Stimulated activated naive B cell treated with anti-CD40 and anti-IgM and Interleukin-4, amounts not matched to agents 10 μg/mL and 1 μg/mL and 100 μg/mL, for 72 hours (primary cell): ENCODE results near the gene XPR1.
A peak's percentile ranks its signal among the peaks of the same experiment; 100 is the strongest.

Source experiments
- ATAC-seq, 2 donors: fragments of 150-1000 bp; cut with Tn5 transposase; replicated peaks; 2 replicates each; pipeline ENCODE4 v1.10.0; 2021; ENCODE audit warnings: moderate library complexity in 1 of 2
- DNase-seq: peaks from one replicate; pipeline ENCODE4 v3.0.0; 2021
- H3K27ac Mint-ChIP-seq: one replicate; pipeline ENCODE4 v1.8.0; 2022; ENCODE audit warnings: mild to moderate bottlenecking, mixed read lengths
- H3K27me3 Mint-ChIP-seq, 2 donors: one replicate each; pipeline ENCODE4 v1.8.0; 2022; ENCODE audit warnings: mixed read lengths in 2 of 2
- H3K36me3 Mint-ChIP-seq, 2 donors: one replicate each; pipeline ENCODE4 v1.8.0; 2022; ENCODE audit warnings: mixed read lengths in 2 of 2, mild to moderate bottlenecking in 1 of 2
- H3K4me1 Mint-ChIP-seq, 2 donors: one replicate each; pipeline ENCODE4 v1.8.0; 2022; ENCODE audit warnings: mixed read lengths in 2 of 2, mild to moderate bottlenecking in 1 of 2
- H3K4me3 Mint-ChIP-seq, 2 donors: one replicate each; pipeline ENCODE4 v1.8.0; 2022; ENCODE audit warnings: mild to moderate bottlenecking in 2 of 2, mixed read lengths in 2 of 2, moderate library complexity in 1 of 2
- H3K9me3 Mint-ChIP-seq, 2 donors: one replicate each; pipeline ENCODE4 v1.8.0; 2022; ENCODE audit warnings: mixed read lengths in 2 of 2, mild to moderate bottlenecking in 1 of 2

XPR1 gene

DNA sequence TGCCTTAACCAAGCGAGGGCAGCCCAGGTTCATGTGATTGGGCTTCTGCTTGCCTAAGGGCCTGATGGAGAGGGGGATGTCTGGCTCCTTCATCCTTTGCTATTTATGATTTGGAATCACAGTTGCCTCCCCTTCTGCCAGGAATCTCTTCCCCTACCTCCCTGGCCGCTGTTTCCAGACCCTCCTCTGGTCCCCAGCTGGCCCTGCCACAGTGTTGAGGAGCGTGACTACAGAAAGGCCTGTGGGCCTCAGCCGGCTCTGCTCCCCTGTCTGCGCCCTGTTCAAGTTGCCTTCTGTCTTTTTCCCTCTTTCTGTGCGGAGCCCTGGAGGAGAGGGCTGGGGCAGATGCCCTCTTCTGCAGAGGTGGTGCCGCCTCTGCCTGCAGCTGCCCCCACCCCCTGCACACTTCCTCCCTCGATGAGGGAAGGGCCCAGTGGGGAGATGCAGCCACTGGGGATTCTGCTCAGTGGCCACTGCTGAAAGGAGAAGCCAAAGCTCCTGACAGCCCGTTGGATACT, 287.4 kb downstream of the XPR1 start:
- Mint-ChIP-seq H3K36me3 (no peaks in the 10 kb centered on the region), H3K27me3 (peaks cover 18 to 22% of the 10 kb centered on the region in 2 donors), H3K4me3 (no peak overlapping the region), H3K4me1 (peaks cover 0 to 18% of the 10 kb centered on the region in 2 donors), H3K27ac (peak overlapping the region; percentile 38), H3K9me3 (no peaks in the 10 kb centered on the region)
- DNase-seq (no peak), ATAC-seq (no peak)

- DNase-seq, result no peak
- peaks cover 14 to 22% of the 10 kb centered on the region in 2 donors for H3K27me3 Mint-ChIP-seq
- H3K27ac Mint-ChIP-seq, result no peak overlapping the region
- H3K36me3 Mint-ChIP-seq, result no peaks in the 10 kb centered on the region
- no peak for ATAC-seq
- H3K9me3 Mint-ChIP-seq, result no peaks in the 10 kb centered on the region
- H3K4me1 Mint-ChIP-seq, result peaks cover 3 to 22% of the 10 kb centered on the region in 2 donors
- no peak overlapping the region for H3K4me3 Mint-ChIP-seq
Observed at GRCh38 chr1:180920193-180920592, 288.4 kb downstream of the XPR1 start.

- Mint-ChIP-seq H3K36me3 (no peaks in the 10 kb centered on the region), H3K4me1 (peaks cover 3 to 25% of the 10 kb centered on the region in 2 donors), H3K4me3 (no peak overlapping the region), H3K9me3 (no peaks in the 10 kb centered on the region), H3K27me3 (peaks cover 9 to 18% of the 10 kb centered on the region in 2 donors), H3K27ac (no peak overlapping the region)
- DNase-seq (no peak), ATAC-seq (no peak)
Observed at GRCh38 chr1:180920702-180921101, 288.9 kb downstream of the XPR1 start.

GRCh38 chr1:180921386-180921785, 289.6 kb downstream of the XPR1 start:
- H3K27me3 Mint-ChIP-seq, result peaks cover 8 to 15% of the 10 kb centered on the region in 2 donors
- no peak for DNase-seq
- no peak overlapping the region for H3K27ac Mint-ChIP-seq
- no peaks in the 10 kb centered on the region for H3K9me3 Mint-ChIP-seq
- H3K4me3 Mint-ChIP-seq, result no peak overlapping the region
- no peak for ATAC-seq
- peaks cover 3 to 28% of the 10 kb centered on the region in 2 donors for H3K4me1 Mint-ChIP-seq
- H3K36me3 Mint-ChIP-seq, result no peaks in the 10 kb centered on the region

GRCh38 chr1:180921891-180922630, 290.2 kb downstream of the XPR1 start:
- Mint-ChIP-seq H3K27me3 (peaks cover 5 to 15% of the 10 kb centered on the region in 2 donors), H3K4me1 (peaks cover 8 to 35% of the 10 kb centered on the region in 2 donors), H3K36me3 (no peaks in the 10 kb centered on the region), H3K4me3 (no peak overlapping the region), H3K27ac (no peak overlapping the region), H3K9me3 (no peaks in the 10 kb centered on the region)
- no peak for DNase-seq
- ATAC-seq, result no peak

GRCh38 chr1:180922631-180923015, 290.8 kb downstream of the XPR1 start:
- ATAC-seq (no peak), DNase-seq (no peak)
- Mint-ChIP-seq H3K27me3 (peaks cover 9 to 15% of the 10 kb centered on the region in 2 donors), H3K4me3 (no peak overlapping the region), H3K4me1 (peaks cover 8 to 41% of the 10 kb centered on the region in 2 donors), H3K27ac (no peak overlapping the region), H3K9me3 (no peaks in the 10 kb centered on the region), H3K36me3 (no peaks in the 10 kb centered on the region)

- ATAC-seq (no peak), DNase-seq (no peak)
- Mint-ChIP-seq H3K36me3 (no peaks in the 10 kb centered on the region), H3K4me1 (peaks cover 8 to 44% of the 10 kb centered on the region in 2 donors), H3K27me3 (peaks cover 9 to 15% of the 10 kb centered on the region in 2 donors), H3K9me3 (no peaks in the 10 kb centered on the region), H3K4me3 (no peak overlapping the region), H3K27ac (no peak overlapping the region)
Observed at GRCh38 chr1:180923021-180923841, 291.4 kb downstream of the XPR1 start.

DNA sequence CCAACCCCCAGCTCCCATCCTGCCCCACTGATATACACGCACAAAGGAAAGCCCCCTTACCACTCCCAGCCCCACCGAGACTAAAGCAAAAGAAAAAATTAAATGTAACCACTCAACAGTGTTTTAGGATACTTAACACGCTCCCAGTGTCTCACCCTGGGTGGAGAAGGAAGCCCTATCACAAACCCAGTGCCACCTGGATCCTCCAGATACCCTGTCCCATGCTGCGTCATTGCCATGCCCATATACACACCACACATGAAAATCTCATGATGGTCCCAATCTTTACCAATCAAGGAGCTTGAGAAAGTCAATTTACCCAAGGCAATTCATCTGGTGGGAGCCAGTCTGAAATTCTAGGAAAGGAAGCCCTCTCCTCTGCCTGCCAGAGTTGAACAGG, 292.1 kb downstream of the XPR1 start:
- ATAC-seq, result no peak
- H3K27me3 Mint-ChIP-seq, result peaks cover 9 to 15% of the 10 kb centered on the region in 2 donors
- peaks cover 14 to 50% of the 10 kb centered on the region in 2 donors for H3K4me1 Mint-ChIP-seq
- H3K36me3 Mint-ChIP-seq, result no peaks in the 10 kb centered on the region
- H3K27ac Mint-ChIP-seq, result no peak overlapping the region
- no peak for DNase-seq
- H3K4me3 Mint-ChIP-seq, result no peak overlapping the region
- H3K9me3 Mint-ChIP-seq, result no peaks in the 10 kb centered on the region

- ATAC-seq (peak in 1 of 2 donors; percentile 21), DNase-seq (no peak)
- no peak overlapping the region for H3K27ac Mint-ChIP-seq
- H3K4me3 Mint-ChIP-seq, result no peak overlapping the region
- peaks cover 9 to 21% of the 10 kb centered on the region in 2 donors for H3K27me3 Mint-ChIP-seq
- H3K4me1 Mint-ChIP-seq, result peaks cover 20 to 58% of the 10 kb centered on the region in 2 donors
- H3K9me3 Mint-ChIP-seq, result no peaks in the 10 kb centered on the region
- H3K36me3 Mint-ChIP-seq, result peaks cover 0 to 3% of the 10 kb centered on the region in 2 donors
Observed at GRCh38 chr1:180924939-180925338, 293.1 kb downstream of the XPR1 start.

GRCh38 chr1:180925471-180926051, 293.7 kb downstream of the XPR1 start:
- DNase-seq (no peak), ATAC-seq (no peak)
- H3K9me3 Mint-ChIP-seq, result no peaks in the 10 kb centered on the region
- H3K36me3 Mint-ChIP-seq, result peaks cover 0 to 3% of the 10 kb centered on the region in 2 donors
- no peak overlapping the region for H3K4me3 Mint-ChIP-seq
- H3K27me3 Mint-ChIP-seq, result peaks cover 9 to 21% of the 10 kb centered on the region in 2 donors
- H3K27ac Mint-ChIP-seq, result no peak overlapping the region
- H3K4me1 Mint-ChIP-seq, result peaks cover 20 to 58% of the 10 kb centered on the region in 2 donors

- DNase-seq (no peak), ATAC-seq (peak; percentile 79 to 81)
- peaks cover 22 to 62% of the 10 kb centered on the region in 2 donors for H3K4me1 Mint-ChIP-seq
- H3K27ac Mint-ChIP-seq, result peak overlapping the region; percentile 56
- H3K9me3 Mint-ChIP-seq, result no peaks in the 10 kb centered on the region
- H3K36me3 Mint-ChIP-seq, result peaks cover 0 to 3% of the 10 kb centered on the region in 2 donors
- no peak overlapping the region for H3K4me3 Mint-ChIP-seq
- peaks cover 9 to 21% of the 10 kb centered on the region in 2 donors for H3K27me3 Mint-ChIP-seq
Observed at GRCh38 chr1:180926164-180926981, 294.6 kb downstream of the XPR1 start.

DNA sequence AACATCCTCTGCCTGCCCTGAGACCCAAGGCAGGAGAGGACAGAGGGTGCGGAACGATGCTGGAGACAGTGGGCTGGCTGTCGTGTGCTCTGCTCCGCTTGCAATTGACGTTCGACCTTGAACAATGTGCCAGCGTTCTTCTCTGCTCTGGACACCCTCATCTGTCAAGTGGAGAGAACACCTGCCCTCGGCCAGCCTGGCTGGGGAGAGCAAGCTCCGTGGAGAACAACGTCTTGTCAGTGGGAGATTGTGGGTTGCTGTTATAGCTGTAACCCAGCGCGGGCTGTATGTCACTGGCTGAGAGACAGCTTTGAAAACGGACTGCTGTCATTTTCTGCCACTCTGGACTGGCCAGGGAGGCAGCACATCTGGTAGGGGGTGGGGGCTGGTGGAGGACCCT, 295.5 kb downstream of the XPR1 start:
- peaks cover 9 to 21% of the 10 kb centered on the region in 2 donors for H3K27me3 Mint-ChIP-seq
- H3K27ac Mint-ChIP-seq, result no peak overlapping the region
- H3K4me3 Mint-ChIP-seq, result no peak overlapping the region
- peaks cover 0 to 3% of the 10 kb centered on the region in 2 donors for H3K36me3 Mint-ChIP-seq
- no peaks in the 10 kb centered on the region for H3K9me3 Mint-ChIP-seq
- DNase-seq, result no peak
- H3K4me1 Mint-ChIP-seq, result peaks cover 22 to 56% of the 10 kb centered on the region in 2 donors
- no peak for ATAC-seq

DNA sequence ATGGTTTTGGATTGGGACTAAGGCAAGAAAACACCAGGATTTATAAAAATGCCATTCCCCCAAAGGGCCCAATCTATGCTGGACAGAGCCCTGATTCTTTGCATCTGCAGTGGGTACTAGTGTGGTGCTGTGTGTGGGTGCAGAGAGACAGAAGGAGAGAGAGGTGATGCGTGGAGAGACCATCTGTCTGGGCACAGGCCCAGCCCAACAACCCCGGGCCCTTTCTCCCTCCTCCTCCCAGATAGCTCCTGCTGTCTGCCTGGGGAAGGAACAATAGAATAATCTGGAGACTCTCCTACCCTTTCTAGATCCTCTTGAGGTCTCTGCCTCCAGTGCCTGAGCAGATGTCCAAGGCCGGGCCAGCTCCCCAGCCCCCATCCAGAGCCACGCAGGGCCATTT, 296.0 kb downstream of the XPR1 start:
- no peak overlapping the region for H3K4me3 Mint-ChIP-seq
- no peaks in the 10 kb centered on the region for H3K9me3 Mint-ChIP-seq
- DNase-seq (no peak), ATAC-seq (no peak)
- H3K4me1 Mint-ChIP-seq, result peaks cover 22 to 58% of the 10 kb centered on the region in 2 donors
- H3K36me3 Mint-ChIP-seq, result peaks cover 0 to 3% of the 10 kb centered on the region in 2 donors
- peaks cover 9 to 21% of the 10 kb centered on the region in 2 donors for H3K27me3 Mint-ChIP-seq
- no peak overlapping the region for H3K27ac Mint-ChIP-seq
